NCI-H187 (cell line): Measurements from ENCODE around the gene EXOC6B.

Experiments used
- DNase-seq, 2 experiments: peaks; one replicate each; lab custom pipeline; 2025; lab: John Stamatoyannopoulos, UW

The EXOC6B gene

GRCh38 chr2:72144632-72145288 lies 681.1 kb downstream of the EXOC6B start:
- no peak for DNase-seq

GRCh38 chr2:72144274-72144631 lies 681.6 kb downstream of the EXOC6B start:
- no peak for DNase-seq

DNA sequence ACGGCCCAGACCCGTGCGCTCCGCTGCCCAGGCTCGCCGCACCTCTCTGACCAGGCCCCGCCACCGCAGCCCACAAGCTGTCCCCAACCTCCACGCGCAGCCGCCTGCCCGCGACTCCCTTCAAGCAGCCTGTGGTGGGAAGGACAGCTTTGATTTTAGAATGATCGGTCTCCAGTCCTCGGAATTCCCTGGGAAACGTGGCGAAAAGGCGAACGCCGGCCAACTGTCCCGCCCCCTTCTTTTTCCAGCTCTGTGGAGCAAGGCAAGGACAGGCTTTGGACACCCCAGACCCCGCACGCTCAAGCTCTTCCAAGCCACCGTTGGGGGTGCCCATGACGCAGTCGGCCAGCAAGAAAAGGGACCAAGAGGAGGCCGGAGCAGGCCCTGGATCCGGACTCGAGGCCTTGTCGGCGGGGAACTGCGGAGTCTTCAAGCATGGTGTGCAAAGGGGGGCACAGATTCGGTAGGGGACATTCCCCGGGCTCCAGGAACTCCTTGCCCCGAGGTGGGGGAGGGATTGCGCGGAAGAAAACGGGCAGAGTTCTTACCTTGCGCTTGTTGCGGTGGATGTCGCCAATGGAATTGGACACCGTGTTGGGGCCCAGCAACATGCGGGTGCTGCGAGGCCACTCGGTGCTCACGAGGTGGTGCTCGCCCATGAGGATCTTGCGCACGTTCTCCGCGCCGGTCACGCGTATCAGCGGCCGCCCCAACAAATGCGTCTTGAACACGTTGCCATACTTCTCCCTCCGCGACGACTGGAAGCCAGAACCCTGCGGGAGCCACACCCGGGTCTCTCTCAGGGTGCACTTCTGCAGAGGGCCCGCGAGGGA lies 682.2 kb downstream of the EXOC6B start:
- no peak for DNase-seq

- no peak for DNase-seq
Observed at GRCh38 chr2:72142570-72143440, 683.0 kb downstream of the EXOC6B start.

DNA sequence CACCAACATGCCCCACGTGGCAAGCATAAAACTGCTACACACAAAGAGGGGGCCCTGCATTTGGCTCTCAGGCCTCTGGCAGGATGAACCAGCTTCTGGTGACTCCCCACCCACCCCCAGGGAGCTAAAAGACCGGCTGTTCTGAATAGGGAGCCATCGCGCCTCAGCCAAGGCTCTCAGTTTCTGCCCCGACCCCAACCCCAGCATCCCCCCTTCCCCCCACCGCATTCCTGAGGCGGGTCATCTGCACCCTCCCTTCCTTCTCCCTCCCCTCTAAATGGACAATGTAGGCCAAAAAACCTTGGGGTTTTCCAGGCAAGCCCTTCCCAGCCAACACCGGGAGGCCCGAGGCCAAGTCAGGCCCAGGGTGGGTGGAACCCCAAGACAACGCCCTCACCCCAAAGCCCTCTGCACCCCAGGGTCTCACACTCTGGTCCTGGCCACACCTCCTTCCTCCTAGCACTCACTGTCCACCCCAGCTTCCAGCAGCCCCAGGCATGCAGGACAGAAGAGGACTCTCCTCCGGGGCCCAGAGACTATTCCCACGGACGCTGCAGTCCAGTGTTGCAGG lies 683.9 kb downstream of the EXOC6B start:
- no peak for DNase-seq

DNA sequence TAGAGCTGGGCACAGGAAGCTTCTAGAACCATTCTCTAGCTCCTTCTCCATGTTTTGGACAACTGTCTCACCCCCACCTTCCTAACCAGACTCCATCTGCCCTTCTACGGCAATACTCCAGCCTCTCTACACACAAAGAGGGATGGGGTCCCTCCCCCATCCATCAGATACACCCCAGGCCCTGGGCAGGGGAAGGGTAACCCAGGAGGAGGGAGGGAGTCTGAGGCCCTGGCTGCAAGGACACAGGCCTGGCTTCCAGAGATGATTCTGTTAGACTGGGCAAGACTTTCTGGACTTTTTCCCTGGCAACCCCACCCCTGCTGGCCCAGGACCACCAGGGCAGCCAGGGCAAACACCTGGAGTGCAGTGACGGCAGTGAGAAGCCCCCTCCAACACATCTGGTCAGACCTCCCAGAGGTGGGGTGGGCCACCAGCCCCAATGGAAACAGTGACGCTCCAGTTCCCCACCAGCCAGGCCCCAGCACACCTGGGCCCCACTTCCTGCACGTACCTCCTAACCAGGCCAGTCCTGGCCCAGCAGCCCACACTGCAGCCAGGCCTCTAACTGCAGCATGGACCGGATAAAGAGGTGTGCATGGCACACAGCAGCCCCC lies 684.7 kb downstream of the EXOC6B start:
- no peak for DNase-seq

- no peak for DNase-seq
Observed at GRCh38 chr2:72140621-72140960, 685.2 kb downstream of the EXOC6B start.

DNA sequence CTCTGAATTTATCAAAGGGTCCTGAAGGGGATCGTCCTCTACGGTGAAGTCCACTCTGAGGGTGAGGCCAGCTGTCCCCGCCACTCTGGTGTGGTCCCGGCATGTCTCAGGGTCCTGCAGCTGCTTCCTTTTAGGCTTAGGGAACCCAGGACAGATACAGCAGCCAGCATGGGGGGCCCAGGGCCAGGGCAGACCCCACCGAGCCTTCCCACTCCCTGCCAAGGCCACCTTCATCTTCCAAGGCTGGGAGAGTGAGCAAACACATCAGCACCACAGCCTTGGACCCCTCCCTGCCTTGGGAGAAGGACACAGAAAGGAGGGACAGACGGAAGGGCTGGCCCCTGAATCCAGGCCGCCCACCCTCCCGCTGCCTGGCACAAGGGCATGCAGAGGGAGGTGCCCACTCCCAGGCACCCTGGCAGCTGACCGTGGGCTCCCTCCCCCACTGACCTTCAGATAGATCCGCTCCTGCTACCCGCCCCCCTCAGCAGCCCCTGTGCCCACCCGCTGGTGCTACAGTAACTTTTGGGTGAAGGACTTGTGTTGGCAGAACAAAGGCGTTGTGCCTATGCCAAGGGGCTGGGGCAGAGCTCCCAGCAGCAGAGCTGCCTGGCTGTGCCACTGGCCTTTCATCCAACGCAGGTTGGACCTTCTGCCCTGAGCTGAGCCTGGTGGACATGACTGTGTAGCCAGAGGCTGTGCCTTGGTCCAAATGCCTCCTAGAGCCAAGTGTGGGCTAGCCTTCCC lies 685.8 kb downstream of the EXOC6B start:
- DNase-seq: no peak

DNA sequence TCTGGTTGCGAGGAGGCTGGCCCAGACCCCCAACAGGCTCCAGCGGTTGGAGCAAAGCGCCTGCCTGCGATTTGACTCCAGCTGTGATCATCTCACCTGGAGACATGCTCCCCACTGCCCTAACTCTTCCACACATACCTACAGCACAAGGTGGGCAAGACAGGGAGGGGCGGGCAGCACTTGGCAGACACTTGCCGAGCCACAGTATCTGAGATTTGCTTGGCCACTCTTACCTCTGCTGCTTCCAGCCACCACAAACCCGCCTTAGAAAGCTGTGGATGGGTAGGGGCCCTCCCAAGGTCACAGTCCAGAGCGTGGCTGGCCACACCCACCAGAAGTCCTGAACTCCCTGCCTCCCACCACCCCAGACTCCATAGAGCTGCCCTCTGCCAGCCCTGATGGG lies 686.4 kb downstream of the EXOC6B start:
- DNase-seq: no peak

GRCh38 chr2:72138921-72139381 lies 686.9 kb downstream of the EXOC6B start:
- no peak for DNase-seq

DNA sequence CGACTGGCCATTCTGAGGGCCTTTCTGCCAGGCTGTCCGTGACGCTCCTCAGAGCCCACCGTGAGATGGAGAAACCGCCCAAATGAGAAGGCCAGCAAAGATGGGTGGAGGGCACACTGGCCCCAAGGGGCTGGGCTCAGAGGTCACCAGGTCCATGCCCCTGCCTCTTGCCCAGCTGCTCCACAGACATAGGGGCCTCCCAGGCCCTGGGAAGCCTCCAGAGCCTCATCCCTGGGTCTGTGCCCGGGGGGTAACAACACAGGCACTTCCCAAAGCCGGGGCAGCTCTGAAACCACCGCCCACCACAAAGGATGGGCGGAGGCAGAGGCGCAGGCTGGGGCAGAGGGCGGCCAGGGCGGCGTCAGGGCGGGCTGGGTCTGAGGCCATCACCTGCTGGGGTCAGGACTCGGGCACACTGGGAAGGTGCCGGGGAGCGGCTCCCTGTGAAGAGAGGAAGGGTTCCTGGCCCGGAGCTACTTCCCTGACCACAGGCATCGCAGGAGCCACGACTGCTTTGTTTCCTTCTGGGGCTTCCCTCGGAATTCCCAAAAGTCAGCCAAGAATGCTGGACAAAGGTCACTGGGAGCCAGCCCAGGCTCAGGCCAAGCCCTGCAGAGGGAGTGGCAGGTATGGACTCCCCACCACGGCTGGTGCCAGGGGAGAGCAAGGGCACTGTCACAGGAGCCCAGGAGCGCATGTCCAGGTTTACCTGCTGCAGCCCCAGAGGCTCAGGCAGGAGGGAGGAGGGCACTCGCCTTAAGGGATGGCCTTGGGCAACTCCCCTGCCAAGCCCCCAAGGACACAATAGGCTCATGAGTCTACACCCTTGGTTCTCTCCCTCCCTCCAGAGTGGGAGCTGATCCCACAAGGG lies 687.6 kb downstream of the EXOC6B start:
- DNase-seq: no peak

- no peak for DNase-seq
Observed at GRCh38 chr2:72137498-72138010, 688.3 kb downstream of the EXOC6B start.

GRCh38 chr2:72136933-72137497 lies 688.8 kb downstream of the EXOC6B start:
- DNase-seq: no peak

GRCh38 chr2:72136331-72136730 lies 689.5 kb downstream of the EXOC6B start:
- DNase-seq: no peak

- DNase-seq: no peak
Observed at GRCh38 chr2:72135921-72136320, 689.9 kb downstream of the EXOC6B start.

DNA sequence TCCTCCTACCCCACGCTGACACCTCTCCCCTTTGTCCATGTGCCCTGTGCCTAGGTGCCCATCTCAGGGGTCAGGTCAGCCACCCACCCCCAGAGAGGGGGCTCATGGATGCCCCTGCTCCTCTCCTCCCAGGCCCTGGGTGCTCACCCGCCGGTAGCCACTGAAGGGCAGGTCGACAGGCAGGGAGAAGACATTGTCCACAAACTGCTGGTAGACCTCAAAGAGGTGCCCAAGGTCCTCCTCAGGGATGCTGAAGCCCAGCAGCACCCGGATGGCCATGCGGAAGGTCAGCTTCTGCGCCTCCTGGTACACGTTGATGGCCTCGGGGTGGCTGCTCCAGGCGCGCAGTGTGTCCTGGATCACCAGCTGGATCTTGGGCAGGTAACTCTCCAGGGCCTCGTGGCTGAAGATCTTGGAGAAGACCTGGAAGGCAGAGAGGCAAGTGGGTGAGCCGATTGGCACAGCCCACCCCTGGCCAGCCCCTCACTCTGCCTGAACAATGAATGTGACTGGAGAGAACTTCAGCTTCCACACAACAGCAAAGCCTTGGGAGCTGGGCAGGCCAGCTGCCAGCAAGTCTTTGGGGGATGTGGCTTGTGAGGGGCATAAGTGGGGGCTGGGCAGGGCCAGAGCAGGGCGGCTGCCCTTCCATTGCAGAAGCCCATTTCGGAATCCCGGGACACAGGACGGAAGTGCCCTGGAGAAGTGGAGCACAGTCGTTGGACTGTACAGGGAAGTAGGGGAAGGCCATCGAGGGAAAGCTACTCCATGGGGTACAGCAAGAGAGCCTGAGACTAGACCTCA lies 690.6 kb downstream of the EXOC6B start:
- no peak for DNase-seq

DNA sequence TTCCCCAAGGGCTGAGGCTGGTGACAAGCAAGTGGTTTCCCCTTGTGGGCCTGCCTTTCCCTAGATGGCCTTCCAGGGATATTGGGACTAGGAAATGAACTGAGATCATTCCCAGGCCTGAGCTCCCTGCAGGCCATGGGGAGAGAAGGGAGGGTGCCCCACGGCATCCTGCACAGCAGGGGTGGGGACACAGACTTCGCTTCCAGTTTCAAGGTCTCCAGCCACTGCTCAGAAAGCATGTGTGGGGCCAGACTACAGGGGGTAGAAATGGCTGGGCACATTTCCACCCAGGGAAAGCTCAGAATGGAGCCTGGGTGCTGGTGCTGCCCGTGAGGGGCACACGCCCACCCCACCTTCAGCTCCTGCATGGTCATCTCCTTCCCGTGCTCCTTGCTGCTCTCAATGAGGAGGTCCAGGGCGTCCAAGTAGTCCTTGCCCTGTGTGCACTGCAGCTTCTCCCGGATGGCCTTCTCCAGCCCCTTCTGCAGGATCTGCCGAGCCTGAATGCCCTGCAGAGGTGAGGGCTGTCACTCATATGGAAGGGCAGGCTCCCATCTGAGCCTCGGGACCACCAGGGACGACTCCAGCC lies 691.3 kb downstream of the EXOC6B start:
- no peak for DNase-seq

GRCh38 chr2:72133721-72134407 lies 692.0 kb downstream of the EXOC6B start:
- no peak for DNase-seq
